Measurements from ENCODE around the gene GOLGA8S.
"Not testable (repeated sequence)": the region's sequence is repeated elsewhere in the genome, so short reads cannot be mapped to it uniquely, and the experiment has no call there.

Gene GOLGA8S, protein sequence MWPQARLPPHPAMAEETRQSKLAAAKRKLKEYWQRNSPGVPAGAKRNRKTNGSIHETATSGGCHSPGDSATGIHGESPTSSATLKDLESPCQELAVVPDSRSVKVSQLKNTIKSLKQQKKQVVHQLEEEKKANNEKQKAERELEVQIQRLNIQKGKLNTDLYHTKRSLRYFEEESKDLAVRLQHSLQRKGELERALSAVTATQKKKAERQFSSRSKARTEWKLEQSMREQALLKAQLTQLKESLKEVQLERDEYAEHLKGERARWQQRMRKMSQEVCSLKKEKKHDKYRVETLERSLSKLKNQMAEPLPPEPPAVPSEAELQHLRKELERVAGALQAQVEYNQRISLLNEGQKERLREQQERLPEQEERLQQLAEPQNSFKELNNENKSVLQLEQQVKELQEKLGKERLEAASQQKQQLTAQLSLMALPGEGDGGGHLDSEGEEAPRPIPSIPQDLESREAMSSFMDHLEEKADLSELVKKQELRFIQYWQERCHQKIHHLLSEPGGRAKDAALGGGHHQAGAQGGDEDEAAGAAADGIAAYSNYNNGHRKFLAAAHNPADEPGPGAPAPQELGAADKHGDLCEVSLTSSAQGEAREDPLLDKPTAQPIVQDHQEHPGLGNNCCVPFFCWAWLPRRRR

DNA sequence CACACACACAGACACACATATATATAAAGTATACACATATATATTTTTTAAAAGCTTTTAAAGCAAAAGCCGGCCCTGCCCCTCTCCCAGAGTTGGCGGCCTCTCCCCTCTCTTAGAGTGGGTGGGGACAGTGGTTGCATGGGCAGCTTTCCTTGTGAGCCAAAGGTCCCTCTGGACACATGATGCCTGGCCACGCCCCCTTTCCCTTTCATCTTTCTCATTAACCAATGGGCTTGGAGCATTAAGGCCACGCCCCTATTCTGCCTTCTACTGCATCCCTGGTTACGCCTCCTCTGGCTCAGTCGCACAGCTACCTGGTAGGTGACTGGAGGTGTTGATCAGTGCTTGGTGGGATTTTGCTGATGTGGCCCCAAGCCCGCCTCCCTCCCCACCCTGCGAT, at the start of gene GOLGA8S:
Gene GOLGA8S (plus strand): TSS at position 301 of the 400 bp plus-strand sequence. CDS start 62 bp downstream, at position 363.
- DNase-seq (ENCODE audit: low read depth in 2 of 2), result not testable (repeated sequence)

- DNase-seq (ENCODE audit: low read depth in 2 of 2), result not testable (repeated sequence)
Measured at GRCh38 chr15:23304805-23305204, 49.7 kb upstream of the GOLGA8S start.

DNA sequence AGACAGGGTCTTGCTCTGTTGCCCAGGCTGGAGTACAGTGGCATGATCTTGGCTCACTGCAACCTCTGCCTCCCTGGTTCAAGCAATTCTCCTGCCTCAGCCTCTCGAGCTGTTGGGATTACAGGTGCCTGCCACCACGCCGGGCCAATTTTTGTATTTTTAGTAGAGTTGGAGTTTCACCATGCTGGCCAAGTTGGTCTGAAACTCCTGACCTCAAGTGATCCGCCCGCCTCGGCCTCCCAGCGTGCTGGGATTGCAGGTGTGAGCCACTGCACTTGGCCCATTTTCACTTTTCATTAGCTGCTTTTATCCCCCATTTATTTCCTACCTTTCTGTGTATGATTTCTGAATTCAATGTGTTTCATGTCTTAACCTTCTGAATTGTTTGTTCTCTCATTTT, 48.6 kb upstream of the GOLGA8S start:
- not testable (repeated sequence) for DNase-seq (ENCODE audit: low read depth in 2 of 2)

DNA sequence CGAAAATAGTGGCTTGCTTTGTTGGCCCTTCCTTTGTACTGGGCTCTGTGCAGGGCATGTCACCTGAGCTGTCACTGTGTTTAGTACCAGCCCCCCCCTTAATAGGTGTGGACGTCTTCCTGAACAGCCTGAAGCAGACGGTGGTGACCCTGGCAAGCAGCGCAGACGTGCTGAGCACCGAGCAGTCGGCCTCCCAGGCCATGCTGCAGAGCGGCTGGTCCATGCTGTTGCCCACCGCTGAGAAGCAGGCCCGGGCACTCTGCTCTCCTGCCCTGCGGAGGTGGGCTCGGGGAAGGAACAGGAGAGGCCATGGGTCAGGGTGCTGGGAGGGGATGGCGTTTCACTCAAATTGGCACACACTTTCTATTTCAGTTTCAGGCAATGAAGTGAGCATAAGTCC, 43.3 kb upstream of the GOLGA8S start:
- not testable (repeated sequence) for DNase-seq (ENCODE audit: low read depth in 2 of 2)

DNA sequence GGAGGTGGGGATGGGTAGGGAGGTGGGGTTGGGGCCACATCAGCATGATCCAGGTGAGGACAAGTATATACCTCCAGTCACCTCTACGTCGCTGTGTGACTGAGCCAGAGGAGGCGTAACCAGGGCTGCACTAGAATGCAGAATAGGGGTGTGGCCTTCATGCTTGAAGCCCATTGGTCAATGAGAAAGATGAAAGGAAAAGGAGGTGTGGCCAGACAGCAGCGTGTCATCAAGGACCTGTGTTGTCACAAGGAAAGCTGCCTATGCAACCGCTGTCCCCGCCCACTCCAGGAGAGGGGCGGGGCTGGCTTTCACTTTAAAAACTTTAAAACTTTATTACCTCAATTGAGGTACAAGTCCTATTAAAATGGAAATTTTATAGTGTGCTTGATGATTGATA, 20.5 kb upstream of the GOLGA8S start, which contains the start of gene GOLGA6L26:
Gene GOLGA6L26 (minus strand): TSS at position 101 of the 400 bp plus-strand sequence. CDS start 61 bp downstream, at position 40.
- not testable (repeated sequence) for DNase-seq (ENCODE audit: low read depth in 2 of 2)

GRCh38 chr15:23362622-23363021, 8.1 kb downstream of the GOLGA8S start:
- not testable (repeated sequence) for DNase-seq (ENCODE audit: low read depth in 2 of 2)

DNA sequence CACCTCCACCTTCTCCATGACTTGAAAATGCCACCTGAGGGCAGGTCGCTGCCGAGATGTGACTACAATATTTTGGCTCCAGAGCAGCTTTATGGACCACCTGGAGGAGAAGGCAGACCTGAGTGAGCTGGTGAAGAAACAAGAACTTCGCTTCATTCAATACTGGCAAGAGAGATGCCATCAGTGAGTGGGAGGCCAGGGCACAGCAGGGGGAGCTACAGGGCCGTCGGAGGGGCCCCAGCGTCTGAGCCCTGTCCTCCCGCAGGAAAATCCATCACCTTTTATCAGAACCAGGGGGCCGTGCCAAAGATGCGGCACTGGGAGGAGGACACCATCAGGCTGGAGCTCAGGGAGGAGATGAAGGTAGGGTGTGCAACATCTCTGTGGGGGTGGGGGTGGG, 9.7 kb downstream of the GOLGA8S start:
- not testable (repeated sequence) for DNase-seq (ENCODE audit: low read depth in 2 of 2)

- no peak for DNase-seq (ENCODE audit: low read depth in 2 of 2)
Measured at GRCh38 chr15:23370578-23370977, 16.0 kb downstream of the GOLGA8S start.

DNA sequence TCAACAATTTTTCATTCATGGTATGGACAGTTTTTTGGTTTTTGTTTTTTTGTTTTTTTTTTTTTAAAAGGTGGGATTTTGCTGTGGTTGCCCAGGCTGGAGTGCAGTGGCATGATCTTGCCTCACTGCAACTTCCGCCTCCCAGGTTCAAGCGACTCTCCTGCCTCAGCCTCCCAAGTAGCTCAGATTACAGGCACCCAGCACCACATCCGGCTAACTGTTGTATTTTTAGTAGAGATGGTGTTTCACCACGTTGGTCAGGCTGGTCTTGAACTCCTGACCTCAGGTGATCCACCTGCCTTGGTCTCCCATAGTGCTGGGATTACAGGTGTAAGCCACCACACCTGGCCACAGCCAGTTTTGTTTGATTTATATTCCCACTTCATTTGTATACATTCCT, 16.6 kb downstream of the GOLGA8S start:
- not testable (repeated sequence) for DNase-seq (ENCODE audit: low read depth in 2 of 2)

DNA sequence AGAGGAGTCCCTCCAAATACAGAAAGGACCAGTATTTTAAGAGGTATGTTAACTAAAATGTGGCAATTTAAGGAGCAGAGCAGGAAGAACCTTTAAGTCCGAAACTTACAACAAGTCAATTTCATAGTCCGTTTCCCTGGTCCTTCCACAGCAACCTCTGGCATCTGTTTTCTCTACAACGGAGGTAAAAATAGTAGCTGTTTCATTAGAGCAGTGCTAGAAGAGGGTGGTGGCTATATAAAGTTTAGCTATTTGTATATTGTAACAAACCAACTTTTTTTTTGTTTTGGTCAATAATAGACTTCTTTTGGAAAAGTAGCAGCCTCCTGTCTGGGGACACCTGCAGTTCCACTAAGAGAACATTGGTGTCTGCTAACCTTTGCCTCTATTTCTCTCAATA, 17.3 kb downstream of the GOLGA8S start:
- DNase-seq (ENCODE audit: low read depth in 2 of 2), result not testable (repeated sequence)

- DNase-seq (ENCODE audit: low read depth in 2 of 2), result no peak
Measured at GRCh38 chr15:23372284-23372683, 17.7 kb downstream of the GOLGA8S start.

DNA sequence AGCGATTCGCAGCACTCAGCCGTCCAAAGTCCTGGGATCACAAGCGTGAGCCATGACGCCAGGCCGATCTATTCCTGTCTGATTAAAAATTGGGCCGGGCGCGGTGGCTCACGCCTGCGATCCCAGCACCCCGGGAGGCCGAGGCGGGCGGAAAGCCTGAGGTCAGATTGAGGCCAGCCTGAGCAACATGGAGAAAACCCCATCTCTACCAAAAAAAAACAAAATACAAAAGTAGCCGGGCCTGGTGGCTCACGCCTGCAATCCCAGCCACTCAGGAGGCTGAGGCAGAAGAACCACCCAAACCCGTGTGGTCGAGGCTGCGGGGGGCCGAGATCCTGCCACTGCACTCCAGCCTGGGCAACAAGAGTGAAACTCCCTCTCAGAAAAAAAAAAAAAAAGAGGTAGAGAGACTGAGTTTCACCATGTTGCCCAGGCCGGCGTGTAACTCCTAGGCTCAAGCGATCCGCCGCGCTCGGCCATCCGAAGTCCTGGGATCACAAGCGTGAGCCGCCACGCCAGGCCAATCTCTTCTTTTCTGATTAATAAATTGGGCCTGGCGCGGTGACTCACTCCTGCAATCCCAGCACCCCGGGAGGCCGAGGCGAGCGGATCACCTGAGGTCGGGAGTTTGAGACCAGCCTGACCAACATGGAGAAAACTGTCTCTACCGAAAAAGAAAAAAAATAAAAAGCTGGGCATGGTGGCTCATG, 18.5 kb downstream of the GOLGA8S start:
- DNase-seq (ENCODE audit: low read depth in 2 of 2), result not testable (repeated sequence)

DNA sequence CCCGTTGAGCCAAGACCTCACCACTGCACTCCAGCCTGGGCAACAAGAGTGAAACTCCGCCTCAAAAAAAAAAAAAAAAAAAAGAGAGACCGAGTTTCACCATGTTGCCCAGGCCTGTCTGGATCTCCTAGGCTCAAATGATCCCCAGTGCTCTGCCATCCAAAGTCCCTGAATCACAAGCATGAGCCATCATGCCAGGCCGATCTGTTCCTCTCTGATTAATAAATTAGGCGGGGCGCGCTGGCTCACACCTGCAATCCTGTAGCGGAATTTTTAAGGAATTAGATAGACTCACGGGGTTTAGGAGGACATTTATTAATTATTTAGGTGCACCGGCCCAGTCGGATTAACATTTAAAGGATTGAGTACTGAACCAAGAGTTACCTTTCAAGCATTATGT, 19.7 kb downstream of the GOLGA8S start:
- not testable (repeated sequence) for DNase-seq (ENCODE audit: low read depth in 2 of 2)

DNA sequence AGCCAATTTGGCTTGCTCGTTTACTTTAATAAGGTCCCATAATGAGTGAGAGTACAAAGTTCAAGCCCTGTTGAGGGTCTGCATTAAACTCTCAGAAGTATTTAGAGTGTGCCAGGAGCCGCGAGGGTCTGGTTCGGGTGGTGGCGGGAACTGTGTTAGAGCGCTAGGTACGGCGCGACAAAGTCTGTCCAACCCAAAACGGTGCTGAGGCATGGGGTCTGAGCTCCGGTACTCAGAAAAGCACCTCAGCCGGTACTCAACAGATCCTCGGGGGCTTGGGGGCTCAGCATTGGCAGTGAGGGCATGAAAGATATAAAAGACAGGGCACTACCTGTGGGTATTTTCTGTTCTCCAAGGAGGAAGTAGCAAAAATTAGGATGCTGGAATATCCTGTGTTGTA, 24.4 kb downstream of the GOLGA8S start:
- not testable (repeated sequence) for DNase-seq (ENCODE audit: low read depth in 2 of 2)

DNA sequence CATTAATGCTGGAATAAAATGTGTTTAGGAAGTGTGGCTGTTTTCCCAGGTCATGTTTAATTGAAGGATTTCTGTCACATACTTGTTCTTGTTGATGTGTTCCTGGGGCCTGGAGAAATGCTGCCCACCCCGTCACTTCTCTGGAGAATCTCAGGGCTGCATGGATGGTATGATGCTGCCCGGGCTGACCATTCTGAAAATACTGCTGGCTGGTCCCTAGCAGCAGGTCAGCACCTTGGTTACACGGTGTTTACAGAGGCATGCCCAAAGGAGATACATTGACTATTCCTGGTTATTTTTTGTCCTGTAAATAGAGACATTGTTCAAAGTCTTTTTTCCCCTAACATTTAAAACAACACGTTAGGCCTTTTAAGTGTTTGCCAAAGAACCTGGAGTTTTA, 26.2 kb downstream of the GOLGA8S start:
- not testable (repeated sequence) for DNase-seq (ENCODE audit: low read depth in 2 of 2)

- DNase-seq (ENCODE audit: low read depth in 2 of 2), result not testable (repeated sequence)
Measured at GRCh38 chr15:23381192-23381591, 26.6 kb downstream of the GOLGA8S start.

GRCh38 chr15:23384371-23384770, 29.8 kb downstream of the GOLGA8S start:
- DNase-seq (ENCODE audit: low read depth in 2 of 2), result no peak

GRCh38 chr15:23385886-23386430, 31.4 kb downstream of the GOLGA8S start:
- DNase-seq (ENCODE audit: low read depth in 2 of 2), result no peak

DNA sequence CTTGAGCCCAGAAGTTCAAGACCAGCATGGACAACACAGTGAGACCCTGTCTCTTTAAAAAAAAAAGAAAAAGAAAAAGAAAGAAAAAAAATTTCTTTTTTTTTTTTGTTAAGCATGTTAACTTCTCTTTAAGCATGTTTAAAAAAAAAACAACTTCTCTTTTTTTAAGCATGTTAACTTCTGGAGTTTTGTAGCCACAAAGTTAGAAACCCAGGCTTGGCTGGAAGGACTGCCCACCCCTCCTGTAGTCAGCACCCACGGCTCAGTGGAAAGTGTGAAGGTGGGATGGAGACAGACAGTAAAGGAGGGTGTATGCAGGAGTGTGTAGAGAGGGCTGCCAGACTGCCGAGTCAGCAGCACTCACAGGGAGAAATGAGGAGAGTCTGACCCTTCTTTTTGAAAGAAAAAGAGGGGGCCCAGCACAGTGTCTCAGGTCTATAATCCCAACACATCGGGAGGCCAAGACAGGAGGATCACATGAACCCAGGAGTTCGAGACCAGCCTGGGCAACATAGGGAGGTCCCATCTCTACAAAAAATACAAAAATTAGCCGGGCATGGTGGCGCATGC, 33.2 kb downstream of the GOLGA8S start:
- DNase-seq (ENCODE audit: low read depth in 2 of 2), result no peak

- DNase-seq (ENCODE audit: low read depth in 2 of 2), result no peak
Measured at GRCh38 chr15:23395030-23395692, 40.6 kb downstream of the GOLGA8S start.

GRCh38 chr15:23395832-23396231, 41.3 kb downstream of the GOLGA8S start:
- DNase-seq (ENCODE audit: low read depth in 2 of 2), result no peak

Measured in stimulated activated CD8-positive, alpha-beta memory T cell treated with anti-CD3 and anti-CD28 coated beads, Interleukin-2, amount 100 ng/mL, for 48 hours (primary cell).